ENCODE data around the gene GOLGA8H. TPM values are rescaled to one million over a fixed set of nuclear protein-coding genes. Genes with fewer than 3 reads are reported as not detected.
A peak's percentile ranks its signal among the peaks of the same experiment; 100 is the strongest.
"Not testable (repeated sequence)": the region's sequence is repeated elsewhere in the genome, so short reads cannot be mapped to it uniquely, and the experiment has no call there.

Gene GOLGA8H
- total and polyA plus RNA-seq, 4 donors: 1.3 to 6.5 (median 2.8) TPM

- peak; percentile 94 to 95 for DNase-seq
- peak; percentile 99 for ATAC-seq (ENCODE audit: low FRiP score)
- Histone ChIP-seq H3K27ac (ENCODE audit: low read depth in 1 of 2, low read length in 2 of 2) (peak within 1 kb of the TSS in 1 of 2 donors; percentile 57), H3K4me3 (ENCODE audit: low read length in 2 of 2) (peak within 1 kb of the TSS; percentile 39 to 69)
- H3K4me1 ChIP-seq (ENCODE audit: control insufficient read depth in 1 of 2, insufficient read depth in 2 of 2, low read length in 2 of 2); H3K9me3 ChIP-seq (ENCODE audit: control insufficient read depth, low read length); intact Hi-C loops (cut with DNase I); H3K27me3 ChIP-seq (ENCODE audit: control insufficient read depth in 1 of 2, insufficient read depth in 2 of 2, low read length in 1 of 2); H3K36me3 ChIP-seq (ENCODE audit: control insufficient read depth in 1 of 2, insufficient read depth in 2 of 2, low read length in 1 of 2): not testable (repeated sequence)
- 0% methylated on average over 33 to 35 of the region's 35 CpGs for WGBS, 2 donors
Measured at GRCh38 chr15:30625436-30626193, 21.8 kb downstream of the GOLGA8H start, which contains the start of gene ARHGAP11B. Gene ARHGAP11B, plus strand, starts transcription at chr15:30626128.

GRCh38 chr15:30626194-30626565, 22.4 kb downstream of the GOLGA8H start:
- H3K4me3 ChIP-seq (ENCODE audit: low read length in 2 of 2): peak overlapping the region; percentile 39 to 48
- H3K4me1 ChIP-seq (ENCODE audit: control insufficient read depth in 1 of 2, insufficient read depth in 2 of 2, low read length in 2 of 2); H3K27me3 ChIP-seq (ENCODE audit: control insufficient read depth in 1 of 2, insufficient read depth in 2 of 2, low read length in 1 of 2); DNase-seq; ATAC-seq (ENCODE audit: low FRiP score); intact Hi-C loops (cut with DNase I); H3K27ac ChIP-seq (ENCODE audit: low read depth in 1 of 2, low read length in 2 of 2); H3K36me3 ChIP-seq (ENCODE audit: control insufficient read depth in 1 of 2, insufficient read depth in 2 of 2, low read length in 1 of 2); H3K9me3 ChIP-seq (ENCODE audit: control insufficient read depth, low read length): not testable (repeated sequence)
- 0% methylated on average over 9 to 12 of the region's 22 CpGs for WGBS, 2 donors

GRCh38 chr15:30626632-30627031, 22.8 kb downstream of the GOLGA8H start:
- intact Hi-C loops (cut with DNase I); DNase-seq; ATAC-seq (ENCODE audit: low FRiP score); H3K4me1 ChIP-seq (ENCODE audit: control insufficient read depth in 1 of 2, insufficient read depth in 2 of 2, low read length in 2 of 2); H3K27ac ChIP-seq (ENCODE audit: low read depth in 1 of 2, low read length in 2 of 2); H3K9me3 ChIP-seq (ENCODE audit: control insufficient read depth, low read length); H3K4me3 ChIP-seq (ENCODE audit: low read length in 2 of 2); H3K27me3 ChIP-seq (ENCODE audit: control insufficient read depth in 1 of 2, insufficient read depth in 2 of 2, low read length in 1 of 2); H3K36me3 ChIP-seq (ENCODE audit: control insufficient read depth in 1 of 2, insufficient read depth in 2 of 2, low read length in 1 of 2): not testable (repeated sequence)
- WGBS, 2 donors: 0% methylated on average over 11 to 15 of the region's 20 CpGs

- no peak for ATAC-seq (ENCODE audit: low FRiP score)
- Histone ChIP-seq H3K9me3 (ENCODE audit: control insufficient read depth, low read length) (no peaks in the 10 kb centered on the region), H3K27ac (ENCODE audit: low read depth in 1 of 2, low read length in 2 of 2) (no peak overlapping the region), H3K4me3 (ENCODE audit: low read length in 2 of 2) (no peak overlapping the region), H3K27me3 (ENCODE audit: control insufficient read depth in 1 of 2, insufficient read depth in 2 of 2, low read length in 1 of 2) (no peaks in the 10 kb centered on the region), H3K4me1 (ENCODE audit: control insufficient read depth in 1 of 2, insufficient read depth in 2 of 2, low read length in 2 of 2) (no peaks in the 10 kb centered on the region), H3K36me3 (ENCODE audit: control insufficient read depth in 1 of 2, insufficient read depth in 2 of 2, low read length in 1 of 2) (no peaks in the 10 kb centered on the region)
- intact Hi-C loops (cut with DNase I): no loop called here
- 93 to 94% methylated on average over 5 of the region's 5 CpGs for WGBS, 2 donors
- DNase-seq: no peak
Measured at GRCh38 chr15:30650012-30650929, 46.4 kb downstream of the GOLGA8H start.

GRCh38 chr15:30661154-30661553, 57.3 kb downstream of the GOLGA8H start:
- H3K4me3 ChIP-seq (ENCODE audit: low read length in 2 of 2); H3K9me3 ChIP-seq (ENCODE audit: control insufficient read depth, low read length); H3K27me3 ChIP-seq (ENCODE audit: control insufficient read depth in 1 of 2, insufficient read depth in 2 of 2, low read length in 1 of 2); intact Hi-C loops (cut with DNase I); ATAC-seq (ENCODE audit: low FRiP score); DNase-seq; H3K4me1 ChIP-seq (ENCODE audit: control insufficient read depth in 1 of 2, insufficient read depth in 2 of 2, low read length in 2 of 2); H3K27ac ChIP-seq (ENCODE audit: low read depth in 1 of 2, low read length in 2 of 2); H3K36me3 ChIP-seq (ENCODE audit: control insufficient read depth in 1 of 2, insufficient read depth in 2 of 2, low read length in 1 of 2): not testable (repeated sequence)
- WGBS, 2 donors: 81 to 89% methylated on average over 1 of the region's 1 CpG

Other genes starting within 250 kb of the GOLGA8H start
- 10 to 100 TPM; 11.9 to 13.2 TPM for gene CHRFAM7A, start 210.5 kb upstream of the GOLGA8H start, total RNA-seq
- gene CHRFAM7A, start 210.5 kb upstream of the GOLGA8H start, polyA plus RNA-seq: 1 to 10 TPM; 3.1 to 5.3 TPM
- gene GOLGA8R, start 189.8 kb upstream of the GOLGA8H start, total RNA-seq: 10 to 100 TPM in 1 of 2 donors, 1 to 10 TPM in 1; 6.4 to 16.0 TPM
- gene GOLGA8R, start 189.8 kb upstream of the GOLGA8H start, polyA plus RNA-seq: 1 to 10 TPM; 2.1 to 6.8 TPM
- 1 to 10 TPM; 1.0 to 5.7 TPM for gene GOLGA8Q, start 52.0 kb upstream of the GOLGA8H start, total RNA-seq
- gene GOLGA8Q, start 52.0 kb upstream of the GOLGA8H start, polyA plus RNA-seq: 1 to 10 TPM in 1 of 2 donors, not detected in 1; 4.6 TPM

All from aorta (tissue), 5 donors.